ENCODE results near the gene FAM3B.

- TF ChIP-seq EZH2 (IDR thresholded peaks at IDR 0.05; ENCODE audit: insufficient read depth, poor library complexity, severe bottlenecking) (no peak), EZH2phosphoT487 (IDR thresholded peaks at IDR 0.05; ENCODE audit: insufficient read depth, low read depth) (no peak)
Measured at GRCh38 chr21:41290106-41290799, 26.3 kb upstream of the FAM3B start.

Measured in GM23248 (cell line).